ENCODE measurements around the gene SLC6A4. TPM values are rescaled to one million over a fixed set of nuclear protein-coding genes. Genes with fewer than 3 reads are reported as not detected.

Gene SLC6A4
- polyA plus RNA-seq, 1 donor (not counting 4 experiments of a cell fraction or from before 2014, with no cell fraction given) = not detected

GRCh38 chr17:30218799-30219198, 16.7 kb downstream of the SLC6A4 start:
- no peaks in the 10 kb centered on the region for H3K9me3 ChIP-seq (ENCODE audit: control insufficient read depth, low read depth, low read length)
- no peak overlapping the region for H3K4me3 ChIP-seq (ENCODE audit: control insufficient read depth in 2 of 3, extremely low read depth in 1 of 3, insufficient read depth in 2 of 3, low read depth in 1 of 3, low read length in 3 of 3)
- no peaks in the 10 kb centered on the region for H4K20me1 ChIP-seq (ENCODE audit: control insufficient read depth, extremely low read depth, insufficient read depth, low read length)
- H3K27me3 ChIP-seq (ENCODE audit: control insufficient read depth, extremely low read depth, insufficient read depth, low read length) = peaks cover 40% of the 10 kb centered on the region
- H3K4me2 ChIP-seq (ENCODE audit: control insufficient read depth, extremely low read depth, insufficient read depth, low read depth, low read length) = no peak overlapping the region
- H3K36me3 ChIP-seq (ENCODE audit: control insufficient read depth in 2 of 2, extremely low read depth in 1 of 2, insufficient read depth in 2 of 2, low read length in 2 of 2) = no peaks in the 10 kb centered on the region
- no peak overlapping the region for H3K27ac ChIP-seq (ENCODE audit: control insufficient read depth, insufficient read depth, low read length)
- TF ChIP-seq EZH2 (IDR thresholded peaks at IDR 0.05; ENCODE audit: low read length) (no peak), CTCF (optimal IDR thresholded peaks at IDR 0.05 in 1 of 3, IDR thresholded peaks at IDR 0.05 in 1 of 3, conservative IDR thresholded peaks at IDR 0.05 in 1 of 3; ENCODE audit: extremely low read depth in 1 of 3, insufficient read depth in 2 of 3, low read length in 3 of 3) (no peak)
- FAIRE-seq = no peak
- no peaks in the 10 kb centered on the region for H3K4me1 ChIP-seq (ENCODE audit: control insufficient read depth, extremely low read depth, insufficient read depth, low read length)
- no peak overlapping the region for H3K9ac ChIP-seq (ENCODE audit: control insufficient read depth, extremely low read depth, insufficient read depth, low read length)
- no peak for DNase-seq (ENCODE audit: low read depth, low spot score)
- no peak overlapping the region for H2AFZ ChIP-seq (ENCODE audit: control insufficient read depth, low read length)
- dilution Hi-C loops (cut with MboI; ENCODE audit: extremely low pct_ligation_motif_present, low sequenced_read_pairs) = no loop called here
- H3K79me2 ChIP-seq (ENCODE audit: control insufficient read depth, insufficient read depth, low read length) = no peaks in the 10 kb centered on the region
- H3K9me1 ChIP-seq (ENCODE audit: control insufficient read depth, extremely low read depth, insufficient read depth, low read length) = no peaks in the 10 kb centered on the region

GRCh38 chr17:30217746-30218245, 17.7 kb downstream of the SLC6A4 start:
- Histone ChIP-seq H3K4me2 (ENCODE audit: control insufficient read depth, extremely low read depth, insufficient read depth, low read depth, low read length) (no peak overlapping the region), H3K4me3 (ENCODE audit: control insufficient read depth in 2 of 3, extremely low read depth in 1 of 3, insufficient read depth in 2 of 3, low read depth in 1 of 3, low read length in 3 of 3) (no peak overlapping the region), H3K4me1 (ENCODE audit: control insufficient read depth, extremely low read depth, insufficient read depth, low read length) (no peaks in the 10 kb centered on the region), H3K36me3 (ENCODE audit: control insufficient read depth in 2 of 2, extremely low read depth in 1 of 2, insufficient read depth in 2 of 2, low read length in 2 of 2) (no peaks in the 10 kb centered on the region), H3K27me3 (ENCODE audit: control insufficient read depth, extremely low read depth, insufficient read depth, low read length) (peaks cover 40% of the 10 kb centered on the region), H3K79me2 (ENCODE audit: control insufficient read depth, insufficient read depth, low read length) (no peaks in the 10 kb centered on the region), H3K9me1 (ENCODE audit: control insufficient read depth, extremely low read depth, insufficient read depth, low read length) (no peaks in the 10 kb centered on the region), H3K27ac (ENCODE audit: control insufficient read depth, insufficient read depth, low read length) (no peak overlapping the region), H3K9me3 (ENCODE audit: control insufficient read depth, low read depth, low read length) (no peaks in the 10 kb centered on the region), H2AFZ (ENCODE audit: control insufficient read depth, low read length) (no peak overlapping the region), H4K20me1 (ENCODE audit: control insufficient read depth, extremely low read depth, insufficient read depth, low read length) (no peaks in the 10 kb centered on the region), H3K9ac (ENCODE audit: control insufficient read depth, extremely low read depth, insufficient read depth, low read length) (no peak overlapping the region)
- no peak for FAIRE-seq
- dilution Hi-C loops (cut with MboI; ENCODE audit: extremely low pct_ligation_motif_present, low sequenced_read_pairs) = no loop called here
- TF ChIP-seq EZH2 (IDR thresholded peaks at IDR 0.05; ENCODE audit: low read length) = no peak
- TF ChIP-seq CTCF (optimal IDR thresholded peaks at IDR 0.05 in 1 of 3, IDR thresholded peaks at IDR 0.05 in 1 of 3, conservative IDR thresholded peaks at IDR 0.05 in 1 of 3; ENCODE audit: extremely low read depth in 1 of 3, insufficient read depth in 2 of 3, low read length in 3 of 3) = no peak
- no peak for DNase-seq (ENCODE audit: low read depth, low spot score)

Measured in keratinocyte (primary cell).